GM12878 (cell line): Measurements from ENCODE around the gene KHDRBS2. TPM values are rescaled to one million over a fixed set of nuclear protein-coding genes. Genes with fewer than 3 reads are reported as not detected.

Experiments
- ATAC-seq: fragments of 200-7000 bp; cut with Tn5 transposase; 3 replicates; pipeline ENCODE4 v1.9.1; 2020; ENCODE audit warnings: mild to moderate bottlenecking, moderate library complexity
- BruUV-seq: library from RNA; stranded (reverse); fragments of 400-500 nt; replicated peaks from 2 replicates; lab custom pipeline; 2021; lab: Mats Ljungman, UMichigan
- CTCF ChIA-PET: fragments of 300-600 bp; sonication (Branson Sonifier 250); formaldehyde crosslinking; extraction: SDS; loops from one replicate; lab custom pipeline; 2021; ENCODE audit warnings: inconsistent platforms; lab: Yijun Ruan, JAX
- POLR2A ChIA-PET: fragments of 350-600 bp; formaldehyde crosslinking; extraction: SDS; loops from one replicate; lab custom pipeline; 2021; ENCODE audit warnings: inconsistent platforms; lab: Charles Lee
- RAD21 ChIA-PET: fragments of 300-600 bp; sonication (Branson Sonifier 250); formaldehyde crosslinking; loops from one replicate; lab custom pipeline; 2023; ENCODE audit warnings: antibody characterized with exemption; ENCODE audit not compliant: unreplicated experiment; lab: Charles Lee
- SMC1A ChIA-PET: fragments of 300-600 bp; sonication (Branson Sonifier 250); formaldehyde crosslinking; loops from one replicate; lab custom pipeline; 2023; ENCODE audit not compliant: unreplicated experiment, uncharacterized antibody; lab: Charles Lee
- DNase-seq: peaks from one replicate; pipeline ENCODE4 v3.0.0-alpha.2; 2011; ENCODE audit warnings: low read depth, low spot score
- FAIRE-seq: peaks from 3 replicates; lab custom pipeline; 2011; peaks lifted over from hg19 to GRCh38; lab: Jason Lieb, UNC
- H2AFZ ChIP-seq: 2 replicates; pipeline ENCODE4 v1.6.0; 2011; ENCODE audit warnings: low read depth, low read length, control low read depth; ENCODE audit not compliant: control insufficient read depth
- H3K27ac ChIP-seq: 2 replicates; pipeline ENCODE4 v1.5.1; 2011; ENCODE audit warnings: control low read depth; ENCODE audit not compliant: control insufficient read depth, insufficient read depth
- H3K27me3 ChIP-seq, 2 experiments: replicated peaks in 1 of 2; 2 replicates each; pipeline versions ENCODE4 v1.6.0 to v1.6.1; 2011; ENCODE audit warnings: low read length in 1 of 2; ENCODE audit not compliant: control insufficient read depth in 2 of 2, insufficient read depth in 2 of 2
- H3K36me3 ChIP-seq, 2 experiments: 2 replicates each; pipeline ENCODE4 v1.5.1; 2011; ENCODE audit warnings: low read length in 1 of 2; ENCODE audit not compliant: control insufficient read depth in 2 of 2, insufficient read depth in 2 of 2
- H3K4me1 ChIP-seq: 2 replicates; pipeline ENCODE4 v1.6.1; 2011; ENCODE audit warnings: mild to moderate bottlenecking, low read length, moderate library complexity, mixed read lengths; ENCODE audit not compliant: control insufficient read depth, insufficient read depth
- H3K4me2 ChIP-seq: 2 replicates; pipeline ENCODE4 v1.6.0; 2011; ENCODE audit warnings: control low read depth; ENCODE audit not compliant: control insufficient read depth, insufficient read depth
- H3K4me3 ChIP-seq: fragments of 200-600 bp; sonication (generic); 2 replicates; pipeline ENCODE4 v1.5.1; 2016
- H3K79me2 ChIP-seq: 2 replicates; pipeline ENCODE4 v1.6.0; 2011; ENCODE audit warnings: low read length; ENCODE audit not compliant: control insufficient read depth, insufficient read depth
- H3K9ac ChIP-seq: 2 replicates; pipeline ENCODE4 v1.8.0; 2011; ENCODE audit warnings: low read length, control low read depth, mixed read lengths; ENCODE audit not compliant: control insufficient read depth, insufficient read depth
- H3K9me3 ChIP-seq: replicated peaks from 3 replicates; pipeline ENCODE4 v1.5.1; 2011; ENCODE audit warnings: mild to moderate bottlenecking, low read length; ENCODE audit not compliant: control insufficient read depth, insufficient read depth
- H4K20me1 ChIP-seq: 2 replicates; pipeline ENCODE4 v1.6.0; 2011; ENCODE audit not compliant: control insufficient read depth, insufficient read depth
- CREM ChIP-seq: IDR thresholded peaks from 2 replicates; pipeline ENCODE4 v1.6.1; 2014; ENCODE audit warnings: antibody characterized with exemption, low read depth
- EGR1 ChIP-seq, 2 experiments: IDR thresholded peaks; 1 replicate in 1 of 2; 2 replicates in 1 of 2; pipeline ENCODE4 v1.6.1; 2011 to 2012; ENCODE audit warnings: low read depth in 2 of 2, low read length in 2 of 2, borderline replicate concordance in 1 of 2, mild to moderate bottlenecking in 1 of 2, moderate library complexity in 1 of 2
- NR2C1 ChIP-seq: fragments of 450-650 bp; IDR thresholded peaks from 2 replicates; pipeline ENCODE4 v1.6.1; 2017; ENCODE audit warnings: antibody characterized with exemption, mild to moderate bottlenecking, moderate library complexity
- TCF12 ChIP-seq: IDR thresholded peaks from 2 replicates; pipeline ENCODE4 v1.6.1; 2011; ENCODE audit warnings: low read depth, mild to moderate bottlenecking, low read length
- TCF7 ChIP-seq: IDR thresholded peaks from 2 replicates; pipeline ENCODE4 v1.6.1; 2014; ENCODE audit warnings: antibody characterized with exemption, borderline replicate concordance
- ZZZ3 ChIP-seq: IDR thresholded peaks from 2 replicates; pipeline ENCODE4 v1.6.1; 2011; ENCODE audit warnings: low read depth; ENCODE audit not compliant: control insufficient read depth, insufficient read length
- WGBS: methylation state at CpG from one replicate; pipeline ENCODE4 v1.1.6; 2016; ENCODE audit warnings: low lambda C conversion rate; ENCODE audit not compliant: insufficient replicate concordance, insufficient coverage; ENCODE audit errors: missing lambda C conversion rate; 5-methylcytosine and 5-hydroxymethylcytosine counted together
- in situ Hi-C: fragments of 300-500 bp; cut with MboI; formaldehyde crosslinking; loops from 9 replicates; pipeline ENCODE4 v1.14.3; 2018; ENCODE audit warnings: mixed read lengths
- intact Hi-C: fragments of 100-400 bp; cut with micrococcal nuclease; formaldehyde crosslinking; loops from one replicate; pipeline ENCODE4 v1.14.2; 2022; ENCODE audit not compliant: unreplicated experiment
- polyA plus RNA-seq, 11 experiments: library from polyadenylated mRNA; depleted of rRNA in 4 of 11; unstranded in 6 of 11; stranded (reverse) in 5 of 11; fragments of >200 nt; fragmentation: Nextera tagmentation in 4 of 11; fragmentation: Illumina TruSeq in 1 of 11; extraction: Ambion mirVana in 4 of 11; extraction: Trizol in 1 of 11; gene quantifications; 1 replicate in 1 of 11; 2 replicates in 10 of 11; pipeline versions ENCODE4 v1.2.1 to v1.2.3, GENCODE V29; 2011 to 2016; ENCODE audit warnings: inconsistent platforms in 2 of 11, missing spikeins in 2 of 11, low read depth in 1 of 11
- total RNA-seq, 4 experiments: library from RNA; depleted of rRNA in 3 of 4; stranded (reverse); fragments of >200 nt in 3 of 4; fragmentation: Illumina TruSeq in 1 of 4; extraction: Trizol in 1 of 4; gene quantifications; 2 replicates each; pipeline versions ENCODE4 v1.2.1 to v1.2.3, GENCODE V29; 2013 to 2021
- TF ChIP-seq, protein P1 (sequence below): fragments of 450-650 bp; IDR thresholded peaks from 2 replicates; pipeline ENCODE4 v1.6.1; 2017; ENCODE audit warnings: mild to moderate bottlenecking, moderate library complexity
- TF ChIP-seq, protein P2 (sequence below): fragments of 450-650 bp; formaldehyde crosslinking; IDR thresholded peaks from 2 replicates; pipeline ENCODE4 v1.4.0; 2020; ENCODE audit warnings: mild to moderate bottlenecking, moderate library complexity
- TF ChIP-seq, protein P3 (sequence below): fragments of 450-650 bp; IDR thresholded peaks from 2 replicates; pipeline ENCODE4 v1.6.1; 2017; ENCODE audit warnings: antibody characterized with exemption, mild to moderate bottlenecking, moderate library complexity

KHDRBS2 gene
- total and polyA plus RNA-seq, 10 of the 15 experiments (the other 5 are each of a cell fraction or from before 2014, with no cell fraction given): 0.11 to 0.56 TPM; not detected in 8

DNA sequence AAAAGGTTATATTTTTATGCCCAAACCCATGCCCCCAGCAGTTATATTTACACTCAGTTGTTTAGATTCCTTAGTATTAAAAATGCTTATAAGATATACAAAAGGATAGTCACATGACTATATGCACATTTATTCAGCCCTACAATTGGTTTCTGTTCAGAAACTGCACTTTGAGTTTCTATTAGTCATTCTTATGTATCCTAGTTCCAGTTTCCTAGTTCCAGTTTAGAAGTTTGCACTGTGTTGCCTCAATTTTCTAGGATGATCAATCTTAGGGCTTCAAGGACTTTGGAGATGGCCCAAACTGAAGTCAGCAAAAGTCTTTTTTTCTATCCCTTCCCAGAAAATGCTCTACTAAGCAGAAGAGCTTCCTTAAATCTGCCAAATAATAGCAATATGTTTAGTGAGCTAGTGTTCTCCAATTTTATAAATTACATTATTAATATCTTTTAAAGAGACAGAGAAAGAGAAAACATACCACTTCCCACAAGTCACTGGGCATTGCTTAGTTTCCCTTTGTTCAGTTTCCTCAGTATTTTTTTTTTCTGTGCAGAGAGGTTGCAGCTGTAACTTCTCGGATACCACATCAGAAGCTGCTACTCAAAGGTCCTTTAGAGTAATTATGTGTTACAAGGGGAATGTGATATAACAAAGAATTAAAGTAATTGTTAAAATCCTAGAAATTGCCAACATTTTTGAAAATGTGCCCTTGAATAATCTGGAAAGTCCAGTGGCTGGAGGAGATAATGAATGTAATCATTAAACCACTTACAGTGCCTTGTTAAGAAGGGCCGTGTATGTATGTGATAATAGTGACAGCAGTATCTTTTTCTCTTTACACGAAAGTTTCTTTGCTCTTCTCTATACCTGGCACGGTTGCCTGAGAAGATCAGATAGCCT is 138.8 kb downstream of the KHDRBS2 start:
- ChIA-PET CTCF (interaction anchor here (0.7 to 1.6 kb wide), 4 partner anchors 56 to 1127 kb away, joined by 4 to 6 read pairs (median 5); no protein-coding TSS in a partner anchor), RAD21 (no interaction called here), POLR2A (interaction anchor here (0.6 kb wide), 1 partner anchor 67 kb away, joined by 3 read pairs; no protein-coding TSS in a partner anchor), SMC1A (interaction anchor here (0.6 to 0.8 kb wide), 2 partner anchors 68 to 367 kb away, joined by 3 read pairs; no protein-coding TSS in a partner anchor)
- no peak overlapping the region for H3K4me3 ChIP-seq
- 11% methylated on average over 4 of the region's 4 CpGs for WGBS
- no TSS peak for BruUV-seq
- no peak overlapping the region for H3K4me2 ChIP-seq
- intact Hi-C loops (no loop called here), in situ Hi-C loops (no loop called here)
- H3K36me3 ChIP-seq: no peaks in the 10 kb centered on the region
- ATAC-seq (no peak), FAIRE-seq (no peak), DNase-seq (no peak)
- no peak overlapping the region for H3K9ac ChIP-seq
- H3K4me1 ChIP-seq: no peaks in the 10 kb centered on the region
- H3K27me3 ChIP-seq: no peaks in the 10 kb centered on the region
- H3K79me2 ChIP-seq: no peaks in the 10 kb centered on the region
- no peak overlapping the region for H3K27ac ChIP-seq
- no peak overlapping the region for H2AFZ ChIP-seq
- no peaks in the 10 kb centered on the region for H4K20me1 ChIP-seq
- no peaks in the 10 kb centered on the region for H3K9me3 ChIP-seq
- TF ChIP-seq EGR1 (IDR thresholded peaks at IDR 0.05; ENCODE audit: borderline replicate concordance in 1 of 2, low read depth in 2 of 2, low read length in 2 of 2) (no peak), NR2C1 (no peak), ZZZ3 (no peak), TCF12 (no peak), CREM (no peak), TCF7 (no peak)
- TF ChIP-seq, protein P1, sequence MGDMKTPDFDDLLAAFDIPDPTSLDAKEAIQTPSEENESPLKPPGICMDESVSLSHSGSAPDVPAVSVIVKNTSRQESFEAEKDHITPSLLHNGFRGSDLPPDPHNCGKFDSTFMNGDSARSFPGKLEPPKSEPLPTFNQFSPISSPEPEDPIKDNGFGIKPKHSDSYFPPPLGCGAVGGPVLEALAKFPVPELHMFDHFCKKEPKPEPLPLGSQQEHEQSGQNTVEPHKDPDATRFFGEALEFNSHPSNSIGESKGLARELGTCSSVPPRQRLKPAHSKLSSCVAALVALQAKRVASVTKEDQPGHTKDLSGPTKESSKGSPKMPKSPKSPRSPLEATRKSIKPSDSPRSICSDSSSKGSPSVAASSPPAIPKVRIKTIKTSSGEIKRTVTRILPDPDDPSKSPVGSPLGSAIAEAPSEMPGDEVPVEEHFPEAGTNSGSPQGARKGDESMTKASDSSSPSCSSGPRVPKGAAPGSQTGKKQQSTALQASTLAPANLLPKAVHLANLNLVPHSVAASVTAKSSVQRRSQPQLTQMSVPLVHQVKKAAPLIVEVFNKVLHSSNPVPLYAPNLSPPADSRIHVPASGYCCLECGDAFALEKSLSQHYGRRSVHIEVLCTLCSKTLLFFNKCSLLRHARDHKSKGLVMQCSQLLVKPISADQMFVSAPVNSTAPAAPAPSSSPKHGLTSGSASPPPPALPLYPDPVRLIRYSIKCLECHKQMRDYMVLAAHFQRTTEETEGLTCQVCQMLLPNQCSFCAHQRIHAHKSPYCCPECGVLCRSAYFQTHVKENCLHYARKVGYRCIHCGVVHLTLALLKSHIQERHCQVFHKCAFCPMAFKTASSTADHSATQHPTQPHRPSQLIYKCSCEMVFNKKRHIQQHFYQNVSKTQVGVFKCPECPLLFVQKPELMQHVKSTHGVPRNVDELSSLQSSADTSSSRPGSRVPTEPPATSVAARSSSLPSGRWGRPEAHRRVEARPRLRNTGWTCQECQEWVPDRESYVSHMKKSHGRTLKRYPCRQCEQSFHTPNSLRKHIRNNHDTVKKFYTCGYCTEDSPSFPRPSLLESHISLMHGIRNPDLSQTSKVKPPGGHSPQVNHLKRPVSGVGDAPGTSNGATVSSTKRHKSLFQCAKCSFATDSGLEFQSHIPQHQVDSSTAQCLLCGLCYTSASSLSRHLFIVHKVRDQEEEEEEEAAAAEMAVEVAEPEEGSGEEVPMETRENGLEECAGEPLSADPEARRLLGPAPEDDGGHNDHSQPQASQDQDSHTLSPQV: no peak
- TF ChIP-seq, protein P2, sequence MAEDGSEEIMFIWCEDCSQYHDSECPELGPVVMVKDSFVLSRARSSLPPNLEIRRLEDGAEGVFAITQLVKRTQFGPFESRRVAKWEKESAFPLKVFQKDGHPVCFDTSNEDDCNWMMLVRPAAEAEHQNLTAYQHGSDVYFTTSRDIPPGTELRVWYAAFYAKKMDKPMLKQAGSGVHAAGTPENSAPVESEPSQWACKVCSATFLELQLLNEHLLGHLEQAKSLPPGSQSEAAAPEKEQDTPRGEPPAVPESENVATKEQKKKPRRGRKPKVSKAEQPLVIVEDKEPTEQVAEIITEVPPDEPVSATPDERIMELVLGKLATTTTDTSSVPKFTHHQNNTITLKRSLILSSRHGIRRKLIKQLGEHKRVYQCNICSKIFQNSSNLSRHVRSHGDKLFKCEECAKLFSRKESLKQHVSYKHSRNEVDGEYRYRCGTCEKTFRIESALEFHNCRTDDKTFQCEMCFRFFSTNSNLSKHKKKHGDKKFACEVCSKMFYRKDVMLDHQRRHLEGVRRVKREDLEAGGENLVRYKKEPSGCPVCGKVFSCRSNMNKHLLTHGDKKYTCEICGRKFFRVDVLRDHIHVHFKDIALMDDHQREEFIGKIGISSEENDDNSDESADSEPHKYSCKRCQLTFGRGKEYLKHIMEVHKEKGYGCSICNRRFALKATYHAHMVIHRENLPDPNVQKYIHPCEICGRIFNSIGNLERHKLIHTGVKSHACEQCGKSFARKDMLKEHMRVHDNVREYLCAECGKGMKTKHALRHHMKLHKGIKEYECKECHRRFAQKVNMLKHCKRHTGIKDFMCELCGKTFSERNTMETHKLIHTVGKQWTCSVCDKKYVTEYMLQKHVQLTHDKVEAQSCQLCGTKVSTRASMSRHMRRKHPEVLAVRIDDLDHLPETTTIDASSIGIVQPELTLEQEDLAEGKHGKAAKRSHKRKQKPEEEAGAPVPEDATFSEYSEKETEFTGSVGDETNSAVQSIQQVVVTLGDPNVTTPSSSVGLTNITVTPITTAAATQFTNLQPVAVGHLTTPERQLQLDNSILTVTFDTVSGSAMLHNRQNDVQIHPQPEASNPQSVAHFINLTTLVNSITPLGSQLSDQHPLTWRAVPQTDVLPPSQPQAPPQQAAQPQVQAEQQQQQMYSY (CRISPR knock-in tag): no peak
- TF ChIP-seq, protein P3, sequence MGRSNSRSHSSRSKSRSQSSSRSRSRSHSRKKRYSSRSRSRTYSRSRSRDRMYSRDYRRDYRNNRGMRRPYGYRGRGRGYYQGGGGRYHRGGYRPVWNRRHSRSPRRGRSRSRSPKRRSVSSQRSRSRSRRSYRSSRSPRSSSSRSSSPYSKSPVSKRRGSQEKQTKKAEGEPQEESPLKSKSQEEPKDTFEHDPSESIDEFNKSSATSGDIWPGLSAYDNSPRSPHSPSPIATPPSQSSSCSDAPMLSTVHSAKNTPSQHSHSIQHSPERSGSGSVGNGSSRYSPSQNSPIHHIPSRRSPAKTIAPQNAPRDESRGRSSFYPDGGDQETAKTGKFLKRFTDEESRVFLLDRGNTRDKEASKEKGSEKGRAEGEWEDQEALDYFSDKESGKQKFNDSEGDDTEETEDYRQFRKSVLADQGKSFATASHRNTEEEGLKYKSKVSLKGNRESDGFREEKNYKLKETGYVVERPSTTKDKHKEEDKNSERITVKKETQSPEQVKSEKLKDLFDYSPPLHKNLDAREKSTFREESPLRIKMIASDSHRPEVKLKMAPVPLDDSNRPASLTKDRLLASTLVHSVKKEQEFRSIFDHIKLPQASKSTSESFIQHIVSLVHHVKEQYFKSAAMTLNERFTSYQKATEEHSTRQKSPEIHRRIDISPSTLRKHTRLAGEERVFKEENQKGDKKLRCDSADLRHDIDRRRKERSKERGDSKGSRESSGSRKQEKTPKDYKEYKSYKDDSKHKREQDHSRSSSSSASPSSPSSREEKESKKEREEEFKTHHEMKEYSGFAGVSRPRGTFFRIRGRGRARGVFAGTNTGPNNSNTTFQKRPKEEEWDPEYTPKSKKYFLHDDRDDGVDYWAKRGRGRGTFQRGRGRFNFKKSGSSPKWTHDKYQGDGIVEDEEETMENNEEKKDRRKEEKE: no peak
